ENCODE results near the gene AXL. TPM values are rescaled to one million over a fixed set of nuclear protein-coding genes. Genes with fewer than 3 reads are reported as not detected.
A peak's percentile ranks its signal among the peaks of the same experiment; 100 is the strongest.

Gene AXL
- total RNA-seq, 1 donor from 2014 or later = 61.1 TPM

DNA sequence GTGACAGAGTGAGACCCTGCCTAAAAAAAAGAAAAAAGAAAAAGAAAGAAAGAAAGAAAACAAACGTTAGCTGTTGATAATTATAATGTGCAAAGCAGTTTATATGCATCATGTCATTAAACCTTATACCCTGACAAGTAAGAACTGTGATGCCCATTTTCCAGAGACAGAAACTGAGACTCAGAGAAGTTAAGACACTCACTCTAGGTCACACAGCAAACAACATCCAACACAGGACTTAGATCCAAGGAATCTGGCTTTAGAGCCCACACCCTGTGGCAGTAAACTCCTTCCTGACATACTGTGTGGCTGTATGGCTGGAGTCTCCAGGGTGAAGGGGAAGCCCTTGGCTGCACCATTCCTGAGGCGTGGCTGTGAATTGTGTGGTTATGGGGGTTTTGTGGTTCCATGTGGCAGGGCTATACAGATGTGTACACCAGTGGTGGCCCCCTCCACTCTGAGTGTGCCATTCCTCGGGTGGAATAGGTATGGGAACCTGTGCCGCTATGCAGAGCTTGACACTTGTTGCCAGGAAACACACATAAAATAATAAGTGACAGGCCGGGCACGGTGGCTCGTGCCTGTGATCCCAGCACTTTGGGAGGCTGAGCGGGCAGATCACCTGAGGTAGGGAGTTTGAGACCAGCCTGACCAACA is 15.6 kb downstream of the AXL start:
- no peak for DNase-seq (ENCODE audit: low spot score)

DNA sequence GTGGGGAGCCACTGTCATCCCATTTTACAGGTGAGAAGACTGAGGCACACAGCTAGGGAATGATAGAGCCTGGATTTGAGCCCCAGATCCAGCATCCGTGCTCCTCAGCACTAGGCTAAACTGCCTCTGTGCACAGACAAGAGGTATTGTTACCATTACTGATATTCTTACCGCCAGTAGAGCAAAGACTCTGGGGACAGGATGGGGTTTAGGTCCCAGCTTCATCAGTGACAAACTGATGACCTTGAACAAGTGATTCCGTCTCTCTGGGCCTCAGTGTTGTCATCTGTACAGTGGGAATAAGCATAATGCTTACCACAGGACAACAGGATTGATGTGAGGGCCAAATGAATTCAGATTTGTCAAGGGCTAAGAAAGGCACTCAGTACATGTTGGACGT is 16.5 kb downstream of the AXL start:
- DNase-seq (ENCODE audit: low spot score) = no peak

- no peak for DNase-seq (ENCODE audit: low spot score)
Observed at GRCh38 chr19:41238244-41238643, 19.2 kb downstream of the AXL start.

DNA sequence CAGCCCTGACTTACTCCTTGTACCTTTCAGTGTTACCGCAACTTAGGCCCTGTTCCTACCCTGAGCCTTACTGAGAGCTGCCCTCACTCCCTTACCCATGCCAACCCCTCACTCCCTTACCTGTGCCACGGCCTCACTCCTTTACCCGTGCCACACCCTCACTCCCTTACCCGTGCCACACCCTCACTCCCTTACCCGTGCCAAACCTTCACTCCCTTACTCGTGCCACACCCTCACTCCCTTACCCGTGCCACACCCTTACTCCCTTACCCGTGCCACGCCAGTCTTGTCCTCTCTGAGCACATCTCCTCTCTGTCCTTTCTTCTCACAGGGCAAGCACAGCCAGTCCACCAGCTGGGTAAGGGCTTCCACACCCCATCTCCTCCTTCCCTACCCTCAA is 20.3 kb downstream of the AXL start:
- no peak for DNase-seq (ENCODE audit: low spot score)

GRCh38 chr19:41239961-41240574 is 21.0 kb downstream of the AXL start:
- DNase-seq (ENCODE audit: low spot score) = no peak

GRCh38 chr19:41241859-41242258 is 22.8 kb downstream of the AXL start:
- no peak for DNase-seq (ENCODE audit: low spot score)

DNA sequence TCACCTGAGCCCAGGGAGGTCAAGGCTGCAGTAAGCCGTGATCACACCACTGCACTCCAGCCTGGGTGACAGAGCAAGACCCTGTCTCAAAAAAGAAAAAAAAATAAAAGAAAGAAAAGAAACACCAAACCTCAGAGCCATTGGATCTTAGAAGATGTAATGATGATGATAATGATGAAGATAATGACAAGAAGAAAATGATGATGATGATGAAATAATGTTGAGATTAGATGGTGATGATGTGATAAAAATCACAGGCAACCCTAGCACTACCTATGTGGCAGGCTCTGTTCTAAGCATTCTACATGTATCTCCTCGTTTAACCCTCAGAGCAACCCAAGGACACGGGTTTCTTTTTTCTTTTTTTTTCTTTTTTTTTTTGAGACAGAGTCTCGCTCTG is 25.1 kb downstream of the AXL start:
- DNase-seq (ENCODE audit: low spot score) = no peak

- DNase-seq (ENCODE audit: low spot score) = no peak
Observed at GRCh38 chr19:41245843-41246242, 26.8 kb downstream of the AXL start.

GRCh38 chr19:41248895-41249294 is 29.9 kb downstream of the AXL start:
- no peak for DNase-seq (ENCODE audit: low spot score)

DNA sequence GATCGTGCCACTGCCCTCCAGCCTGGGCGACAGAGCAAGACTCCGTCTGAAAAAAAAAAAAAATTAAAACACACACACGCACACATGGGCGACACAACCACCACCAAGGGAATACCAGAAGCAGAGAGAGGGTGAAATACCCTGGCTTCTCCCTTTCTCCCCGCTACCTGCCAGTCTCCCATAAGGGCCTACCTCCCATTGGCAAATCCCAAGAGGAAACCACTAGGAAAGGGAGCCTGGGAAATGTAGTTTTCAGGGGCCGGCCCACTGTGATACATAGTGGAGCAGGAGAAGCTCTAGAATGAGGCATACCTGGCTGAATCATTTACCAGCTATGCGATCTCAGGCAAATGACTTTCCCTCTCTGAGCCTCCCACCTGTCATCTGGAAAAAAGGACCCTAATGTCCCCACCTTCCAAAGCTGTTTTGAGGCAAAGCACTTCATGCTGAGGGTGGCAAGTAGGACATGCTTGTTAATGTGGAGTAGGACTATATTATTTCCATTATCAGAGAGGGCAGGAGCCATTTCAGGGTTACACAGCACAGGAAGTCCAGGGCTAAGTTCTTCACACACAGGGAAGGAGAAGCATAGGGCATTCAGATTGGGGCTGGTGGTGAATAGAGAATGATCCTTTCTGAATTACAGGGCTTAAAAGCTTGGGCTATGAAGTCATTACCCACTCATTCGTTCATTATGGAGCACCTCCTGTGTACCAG is 30.8 kb downstream of the AXL start:
- no peak for DNase-seq (ENCODE audit: low spot score)

- no peak for DNase-seq (ENCODE audit: low spot score)
Observed at GRCh38 chr19:41253660-41254059, 34.6 kb downstream of the AXL start.

- no peak for DNase-seq (ENCODE audit: low spot score)
Observed at GRCh38 chr19:41255171-41255570, 36.1 kb downstream of the AXL start.

GRCh38 chr19:41261474-41262190 is 42.6 kb downstream of the AXL start:
- no peak for DNase-seq (ENCODE audit: low spot score)

GRCh38 chr19:41263042-41263849 is 44.2 kb downstream of the AXL start:
- no peak for DNase-seq (ENCODE audit: low spot score)

DNA sequence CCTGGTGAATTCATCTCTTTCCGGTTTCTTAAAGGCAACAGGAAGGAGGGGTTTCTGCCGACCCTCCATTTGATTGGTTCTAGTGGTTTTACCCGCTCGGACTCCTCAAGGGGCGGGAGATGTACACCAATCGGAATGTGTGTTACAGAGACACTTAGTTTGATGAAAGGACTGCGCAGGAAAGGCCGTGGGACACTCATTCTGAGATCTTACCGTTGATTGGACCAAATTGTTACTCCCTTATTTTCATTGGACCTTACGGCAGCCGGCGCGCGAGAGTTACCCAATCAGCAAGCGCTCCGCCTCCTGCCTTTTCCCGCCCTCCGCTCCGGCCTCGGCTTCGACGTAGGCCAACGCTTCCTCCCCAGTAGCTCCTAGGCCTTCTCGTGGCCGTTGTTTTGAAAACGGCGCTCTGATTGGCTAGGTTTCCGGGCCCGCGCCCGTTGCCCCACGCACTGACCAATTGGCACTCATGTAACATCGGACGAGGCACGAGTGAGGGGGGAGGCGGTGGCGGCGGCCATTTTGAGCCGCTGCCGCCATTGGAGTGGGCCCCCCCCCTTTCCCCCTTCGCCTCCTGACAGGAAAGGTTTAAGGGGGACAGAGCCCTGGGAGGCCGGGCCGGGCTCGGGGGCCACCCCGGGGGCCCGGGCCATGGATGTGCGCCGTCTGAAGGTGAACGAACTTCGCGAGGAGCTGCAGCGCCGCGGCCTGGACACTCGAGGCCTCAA is 45.0 kb downstream of the AXL start, which contains the start of gene HNRNPUL1:
Gene HNRNPUL1 (plus strand): TSS at position 523 of the 731 bp plus-strand sequence. CDS start 132 bp downstream, at position 655.
- peak; percentile 99 for DNase-seq (ENCODE audit: low spot score)

DNA sequence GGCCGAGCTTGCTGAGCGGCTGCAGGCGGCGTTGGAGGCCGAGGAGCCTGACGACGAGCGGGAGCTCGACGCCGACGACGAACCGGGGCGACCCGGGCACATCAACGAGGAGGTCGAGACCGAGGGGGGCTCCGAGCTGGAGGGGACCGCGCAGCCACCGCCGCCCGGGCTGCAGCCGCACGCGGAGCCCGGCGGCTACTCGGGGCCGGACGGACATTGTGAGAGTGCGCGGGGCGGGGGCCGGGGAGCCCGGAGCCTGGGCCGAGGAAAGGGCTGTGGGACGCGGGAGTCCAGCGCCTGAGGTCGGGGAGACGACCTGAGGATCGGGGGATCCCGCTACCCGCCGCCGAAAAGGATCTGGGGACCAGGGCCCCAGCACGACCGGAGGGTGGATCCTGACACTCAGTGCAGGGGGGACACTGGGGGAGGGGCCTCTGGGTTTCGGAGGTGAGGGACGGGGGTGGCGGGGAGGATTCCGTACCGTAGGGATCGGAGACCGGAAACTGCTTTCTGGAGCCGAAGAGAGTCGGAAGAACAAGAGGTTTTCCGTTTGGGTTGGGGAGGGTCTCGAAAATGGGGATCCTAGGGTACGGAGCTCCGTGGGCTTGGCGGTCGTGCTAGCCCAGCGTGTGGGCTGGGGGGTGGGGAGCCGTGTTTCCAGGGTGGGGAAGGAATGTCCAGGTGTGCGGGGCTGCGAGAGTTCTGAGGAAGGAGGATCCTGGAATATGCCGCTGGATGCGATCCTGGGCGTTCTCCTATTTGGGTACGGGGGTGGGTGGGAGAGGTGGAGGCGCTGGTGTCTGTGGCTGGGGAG is 45.8 kb downstream of the AXL start:
- no peak for DNase-seq (ENCODE audit: low spot score)

DNA sequence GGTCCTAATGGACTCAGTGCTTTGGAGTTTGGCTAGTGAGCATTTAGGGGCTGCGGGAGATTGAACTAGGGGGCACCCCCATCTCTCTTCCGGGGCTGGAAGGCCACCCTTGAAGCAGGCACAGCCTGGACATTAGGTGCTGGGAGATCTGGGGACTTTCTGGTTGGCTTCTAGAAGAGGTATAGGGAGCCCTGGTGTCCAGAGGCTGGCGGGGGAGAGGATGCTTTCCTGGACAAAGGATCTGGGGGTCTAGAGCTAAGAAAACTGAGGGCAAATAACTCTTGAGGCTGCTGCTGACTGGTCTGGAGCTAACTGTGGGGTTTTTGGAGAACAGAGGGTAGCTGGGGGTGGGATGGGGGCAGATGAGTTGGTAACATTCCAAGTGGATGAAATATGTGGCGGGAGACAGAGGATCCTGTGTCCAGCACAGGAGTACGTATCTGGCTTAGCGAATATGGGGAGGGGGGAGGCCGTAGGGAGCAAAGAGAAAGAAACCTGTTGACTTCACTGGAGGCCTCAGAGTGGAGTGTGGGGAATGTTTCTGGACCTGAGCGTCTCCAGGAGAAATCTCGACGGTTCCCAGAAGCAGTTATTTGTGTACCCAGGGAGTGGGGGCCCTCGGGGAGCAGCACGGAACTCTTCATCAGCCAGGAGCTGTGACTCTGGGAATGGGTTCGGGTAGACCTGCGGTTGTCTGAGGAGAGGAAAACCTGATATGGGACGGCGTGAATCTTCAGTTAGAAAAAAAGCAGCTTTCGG is 46.6 kb downstream of the AXL start:
- DNase-seq (ENCODE audit: low spot score) = no peak

DNA sequence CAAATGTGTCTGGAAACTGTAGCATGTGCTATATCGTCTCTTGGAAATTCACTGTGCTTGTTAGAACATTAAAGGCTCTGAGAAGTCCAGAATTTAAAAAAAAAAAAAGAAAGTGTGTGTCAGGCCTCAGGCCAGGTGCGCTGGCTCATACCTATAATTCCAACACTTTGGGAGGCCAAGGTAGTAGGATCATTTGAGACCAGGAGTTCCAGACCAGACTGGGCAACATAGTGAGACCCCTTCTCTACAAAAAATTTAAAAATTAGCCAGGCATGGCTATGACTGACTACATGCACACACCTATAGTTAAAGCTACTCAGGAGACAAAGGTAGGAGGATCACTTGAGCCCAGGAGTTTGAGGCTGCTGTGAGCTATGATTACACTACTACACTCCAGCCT is 50.0 kb downstream of the AXL start:
- DNase-seq (ENCODE audit: low spot score) = no peak

- DNase-seq (ENCODE audit: low spot score) = no peak
Observed at GRCh38 chr19:41269571-41269970, 50.5 kb downstream of the AXL start.
